Peyer's patch (tissue), 4 donors: Measurements from ENCODE around the gene ADAMTSL3.

Source experiments
- POLR2A ChIP-seq, 2 donors: fragments of 450-650 bp; IDR thresholded peaks; one replicate each; pipeline ENCODE4 v1.5.1; 2017; ENCODE audit warnings: antibody characterized with exemption in 2 of 2, mild to moderate bottlenecking in 2 of 2, moderate library complexity in 2 of 2
- TF ChIP-seq, protein P1 (sequence below), 6 experiments: fragments of 450-650 bp in 4 of 6; fragments of 200-600 bp in 2 of 6; sonication (generic) in 1 of 6; IDR thresholded peaks; one replicate each; pipeline ENCODE4 v1.5.1; 2017 to 2019; ENCODE audit warnings: antibody characterized with exemption in 6 of 6, mild to moderate bottlenecking in 3 of 6, moderate library complexity in 1 of 6

- TF ChIP-seq, protein P1, sequence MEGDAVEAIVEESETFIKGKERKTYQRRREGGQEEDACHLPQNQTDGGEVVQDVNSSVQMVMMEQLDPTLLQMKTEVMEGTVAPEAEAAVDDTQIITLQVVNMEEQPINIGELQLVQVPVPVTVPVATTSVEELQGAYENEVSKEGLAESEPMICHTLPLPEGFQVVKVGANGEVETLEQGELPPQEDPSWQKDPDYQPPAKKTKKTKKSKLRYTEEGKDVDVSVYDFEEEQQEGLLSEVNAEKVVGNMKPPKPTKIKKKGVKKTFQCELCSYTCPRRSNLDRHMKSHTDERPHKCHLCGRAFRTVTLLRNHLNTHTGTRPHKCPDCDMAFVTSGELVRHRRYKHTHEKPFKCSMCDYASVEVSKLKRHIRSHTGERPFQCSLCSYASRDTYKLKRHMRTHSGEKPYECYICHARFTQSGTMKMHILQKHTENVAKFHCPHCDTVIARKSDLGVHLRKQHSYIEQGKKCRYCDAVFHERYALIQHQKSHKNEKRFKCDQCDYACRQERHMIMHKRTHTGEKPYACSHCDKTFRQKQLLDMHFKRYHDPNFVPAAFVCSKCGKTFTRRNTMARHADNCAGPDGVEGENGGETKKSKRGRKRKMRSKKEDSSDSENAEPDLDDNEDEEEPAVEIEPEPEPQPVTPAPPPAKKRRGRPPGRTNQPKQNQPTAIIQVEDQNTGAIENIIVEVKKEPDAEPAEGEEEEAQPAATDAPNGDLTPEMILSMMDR (IDR thresholded peaks at IDR 0.05): no peak
- TF ChIP-seq POLR2A (IDR thresholded peaks at IDR 0.05): no peak
Observed at GRCh38 chr15:83844742-83845141, 190.8 kb downstream of the ADAMTSL3 start.
